Bronchial smooth muscle cell (primary cell): ENCODE data around the gene RAB1A. TPM values are rescaled to one million over a fixed set of nuclear protein-coding genes. Genes with fewer than 3 reads are reported as not detected.

Experiments
- total RNA-seq: library from RNA; depleted of rRNA; stranded (reverse); fragments of >200 nt; gene quantifications from 2 replicates; pipeline ENCODE4 v1.2.1, GENCODE V29; 2014

RAB1A gene
- total RNA-seq = 65.4 and 85.0 TPM in 2 replicates

GRCh38 chr2:65129826-65130663 is at the start of gene RAB1A:
RAB1A (minus strand) TSS chr2:65130106; CDS start chr2:65129915, 191 bp downstream.

DNA sequence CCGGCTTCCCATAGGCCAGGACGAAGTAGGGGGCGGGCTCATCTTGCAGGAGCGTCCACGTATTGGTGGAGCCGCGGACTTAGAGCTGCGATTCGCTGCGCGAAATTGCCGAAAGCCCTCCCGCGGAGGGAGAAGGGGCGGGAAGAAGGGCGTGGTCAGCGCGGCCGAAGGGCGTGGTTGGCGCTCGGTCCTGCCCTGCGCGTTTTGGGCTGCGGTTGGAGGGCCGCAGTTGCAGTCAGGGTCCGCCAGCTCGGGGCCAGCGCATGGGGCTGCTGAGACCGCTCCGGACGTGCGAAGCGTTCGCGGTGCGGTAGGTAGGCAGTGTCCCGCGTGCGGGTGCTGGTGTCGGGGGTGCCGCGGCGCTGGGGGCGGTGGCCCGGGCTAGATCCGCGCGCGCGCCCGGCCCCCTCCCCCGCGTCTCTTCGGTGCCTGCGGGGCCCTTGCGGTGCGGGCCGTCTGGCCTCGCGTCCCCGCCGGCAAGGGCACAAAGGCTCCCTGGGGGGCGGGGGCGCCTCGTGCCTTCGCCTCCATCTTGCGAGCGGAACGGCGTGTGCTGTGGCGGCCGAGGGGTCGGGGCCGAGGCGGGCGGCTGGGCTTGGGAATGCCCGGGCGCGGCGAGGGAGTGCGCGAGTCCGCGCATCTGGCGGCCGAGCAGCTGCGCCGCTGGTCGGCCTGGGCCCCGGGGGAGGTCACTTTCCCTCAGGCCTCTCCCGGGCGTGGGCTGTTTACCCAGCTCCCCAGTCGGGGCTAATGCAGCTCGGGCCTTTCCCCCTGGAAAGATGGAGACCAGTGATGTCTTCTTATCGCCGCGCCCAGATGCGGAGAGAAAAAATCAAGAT is 73.5 kb downstream of the RAB1A start, which contains the start of gene CEP68:
Gene CEP68 (plus strand): TSS at position 202 of the 839 bp plus-strand sequence. CDS start 13,029 bp downstream, outside the sequence.

Other genes with a start within 250 kb of the RAB1A start
- 2.8 and 5.9 TPM in 2 replicates for gene SLC1A4, start 140.7 kb downstream of the RAB1A start, total RNA-seq
- 7.6 and 12.8 TPM in 2 replicates for gene CEP68, start 73.7 kb downstream of the RAB1A start, total RNA-seq
- gene ACTR2, start 97.7 kb upstream of the RAB1A start, total RNA-seq = 46.5 and 90.6 TPM in 2 replicates